NCI-H460 (cell line): ENCODE data around the gene PYCR2. TPM values are rescaled to one million over a fixed set of nuclear protein-coding genes. Genes with fewer than 3 reads are reported as not detected.
A peak's percentile ranks its signal among the peaks of the same experiment; 100 is the strongest.

ENCODE experiments used
- DNase-seq: peaks from one replicate; pipeline ENCODE4 v3.0.0-alpha.2; 2016; ENCODE audit warnings: low read depth; ENCODE audit errors: extremely low read depth
- small RNA-seq, 2 experiments: library from RNA; depleted of rRNA; stranded (forward); fragments of <200 nt; gene quantifications; one replicate each; pipeline ENCODE3, GENCODE V24; 2014
- total RNA-seq: library from RNA; depleted of rRNA; stranded (reverse); fragments of >200 nt; shearing (Covaris generic); gene quantifications from 2 replicates; pipeline ENCODE4 v1.2.3, GENCODE V29; 2014; rRNA removed

The PYCR2 gene
- total RNA-seq, 1 experiment from 2014 or later, result 114 TPM

DNA sequence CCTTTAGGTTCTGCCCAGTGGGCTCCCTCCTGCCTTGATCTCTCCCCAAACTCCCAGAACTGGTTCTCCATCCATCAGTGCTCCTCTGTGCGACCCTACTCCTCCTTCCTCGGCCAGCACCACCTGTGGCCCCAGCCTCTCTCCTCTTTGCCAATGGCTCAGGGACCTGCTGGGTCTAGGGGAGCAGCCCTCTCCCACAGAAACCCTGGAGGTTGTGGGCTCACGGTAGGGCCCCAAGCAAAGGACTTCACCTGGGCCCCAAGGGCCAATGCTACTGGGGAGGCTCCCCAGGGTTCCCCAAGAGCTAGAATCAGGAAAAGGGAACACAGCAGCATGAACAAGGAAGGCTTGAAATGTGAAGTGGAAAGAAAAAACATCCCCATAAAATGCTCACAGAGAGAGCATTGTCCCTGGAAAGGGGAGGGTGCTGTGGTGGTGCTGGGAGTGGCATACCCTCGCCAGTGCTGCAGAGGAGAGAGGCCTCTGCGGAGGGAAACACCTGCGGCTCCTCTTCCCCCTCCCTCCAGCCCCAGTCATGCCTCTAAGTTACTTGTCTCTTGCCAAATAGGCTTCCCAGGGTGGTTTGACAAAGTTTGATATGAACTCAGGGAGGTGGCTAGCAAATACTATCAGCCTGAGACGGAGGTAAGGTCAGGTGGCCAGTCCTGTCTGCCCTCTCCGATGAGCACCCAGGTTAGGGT lies 44.4 kb downstream of the PYCR2 start:
- no peak for DNase-seq

DNA sequence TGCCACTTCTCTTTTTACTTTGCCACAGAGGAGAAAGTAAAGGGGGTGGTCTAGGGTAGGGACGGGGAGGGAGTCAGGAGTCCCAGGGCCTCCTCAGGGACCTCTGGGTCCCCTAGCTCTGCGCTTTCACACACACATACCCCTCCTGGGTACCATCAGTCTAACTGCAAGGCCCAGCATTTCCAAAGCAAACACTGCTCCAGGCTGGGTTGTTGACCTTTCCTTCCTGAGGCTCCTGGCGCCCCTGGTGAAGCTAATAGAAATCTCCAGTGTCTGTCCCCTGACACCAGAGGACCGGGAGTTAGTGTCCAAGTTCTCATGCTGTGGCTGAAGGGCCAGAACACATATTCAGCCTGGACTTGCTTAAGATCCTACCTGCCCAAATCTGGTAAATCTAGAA lies 45.8 kb downstream of the PYCR2 start:
- no peak for DNase-seq

DNA sequence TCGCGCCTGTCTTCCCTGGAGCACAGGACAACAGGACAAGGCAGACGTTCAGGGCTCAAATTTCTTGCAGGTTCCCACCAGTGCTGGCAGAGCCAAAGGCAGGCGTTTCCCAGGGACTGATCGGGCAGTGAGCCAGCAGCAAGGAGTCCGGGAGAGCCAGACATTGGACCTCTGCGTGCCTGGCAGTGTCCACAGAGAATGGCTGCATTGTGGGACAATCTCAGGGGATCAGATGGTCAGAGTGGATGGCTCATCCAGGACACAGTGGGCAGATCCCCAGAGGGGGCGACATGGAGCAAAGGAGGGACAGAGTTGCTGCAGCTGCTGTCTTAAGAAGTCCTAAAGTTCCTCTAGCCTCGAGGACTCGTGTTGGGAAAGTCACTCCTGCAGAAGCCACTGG lies 46.5 kb downstream of the PYCR2 start:
- DNase-seq, result peak; percentile 26

DNA sequence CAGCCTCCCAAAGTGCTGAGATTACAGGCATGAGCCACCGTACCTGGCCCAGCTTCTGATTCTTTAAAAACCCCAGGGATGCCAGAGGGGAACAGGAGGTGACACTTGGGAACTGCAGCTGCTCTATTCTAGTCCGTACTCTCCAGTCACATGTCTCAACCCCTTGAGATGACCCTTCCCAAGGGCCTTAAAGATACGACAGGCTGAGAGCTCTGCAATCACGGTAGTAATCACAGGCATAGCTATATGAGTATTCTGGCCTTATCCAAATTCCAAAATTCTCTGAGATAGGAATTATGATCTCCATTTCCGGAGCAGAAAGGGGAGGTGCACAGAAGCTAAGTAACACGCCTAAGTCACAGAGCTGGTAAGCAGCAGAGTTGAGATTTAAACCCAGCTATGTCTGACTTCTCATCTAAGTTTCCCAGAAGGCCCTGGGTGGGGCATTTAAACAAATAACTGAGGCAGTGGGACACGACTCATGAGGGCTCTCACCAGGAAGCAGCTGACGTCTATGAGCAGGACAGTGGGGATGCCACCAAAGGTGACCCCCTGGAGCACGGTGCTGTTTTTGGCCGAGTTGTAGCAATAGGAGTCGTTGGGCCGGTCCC lies 47.0 kb downstream of the PYCR2 start:
- DNase-seq, result no peak

DNA sequence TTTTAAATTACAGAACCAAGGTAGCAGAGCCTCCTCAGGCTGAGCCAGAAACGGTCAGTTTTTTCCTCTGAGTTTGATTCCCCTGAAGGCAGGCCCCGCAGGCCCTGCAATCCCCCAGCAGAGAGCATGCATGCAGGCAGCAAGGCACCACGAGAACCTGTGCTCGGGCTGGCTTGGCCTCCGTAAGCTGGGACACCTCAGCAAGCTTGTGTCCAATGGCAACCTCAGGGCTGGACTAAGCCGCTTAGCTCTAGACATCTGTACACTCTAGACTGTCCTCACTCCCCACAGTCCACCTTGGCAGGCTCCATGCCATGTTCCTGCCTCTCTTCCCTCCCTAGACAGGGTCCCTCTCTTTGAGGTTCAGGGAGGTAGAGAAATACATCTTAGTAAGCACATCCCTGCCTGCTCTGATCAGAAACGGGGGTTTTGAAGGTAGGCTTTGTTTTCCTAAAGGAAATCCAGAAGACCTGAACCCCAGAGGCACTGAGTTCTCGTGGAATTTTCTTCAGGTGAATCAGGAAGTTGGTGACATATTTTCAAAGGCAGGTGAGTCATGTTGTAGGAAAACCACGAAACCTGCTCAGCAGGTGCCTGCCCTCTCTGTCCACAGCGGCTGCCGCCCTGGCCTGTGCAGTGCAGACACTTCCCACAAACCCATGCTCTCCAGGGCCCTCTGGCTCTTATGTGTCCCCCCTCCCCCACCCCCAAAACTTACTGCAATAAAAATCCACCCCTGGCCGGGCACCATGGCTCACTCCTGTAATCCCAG lies 48.8 kb downstream of the PYCR2 start:
- no peak for DNase-seq

DNA sequence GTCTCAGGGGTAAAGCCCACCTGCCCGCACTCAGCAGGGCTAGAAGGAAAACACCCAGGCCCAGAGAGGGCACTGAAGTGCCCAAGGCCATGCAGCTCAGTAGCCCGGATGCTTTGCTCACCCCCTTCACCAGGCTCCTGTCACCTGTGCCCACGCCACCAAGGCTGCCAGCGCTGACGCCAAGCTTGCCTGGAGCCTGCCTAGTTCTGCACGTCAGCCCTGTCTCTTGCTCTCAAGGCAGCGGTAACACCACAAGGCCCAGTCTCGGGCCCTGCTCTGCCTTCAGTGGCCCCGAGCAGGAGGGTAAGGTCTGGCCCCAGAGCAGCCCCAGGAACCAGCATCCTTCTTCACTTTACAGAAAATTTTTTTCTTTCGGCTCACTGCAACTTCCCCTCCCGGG lies 49.6 kb downstream of the PYCR2 start:
- no peak for DNase-seq

DNA sequence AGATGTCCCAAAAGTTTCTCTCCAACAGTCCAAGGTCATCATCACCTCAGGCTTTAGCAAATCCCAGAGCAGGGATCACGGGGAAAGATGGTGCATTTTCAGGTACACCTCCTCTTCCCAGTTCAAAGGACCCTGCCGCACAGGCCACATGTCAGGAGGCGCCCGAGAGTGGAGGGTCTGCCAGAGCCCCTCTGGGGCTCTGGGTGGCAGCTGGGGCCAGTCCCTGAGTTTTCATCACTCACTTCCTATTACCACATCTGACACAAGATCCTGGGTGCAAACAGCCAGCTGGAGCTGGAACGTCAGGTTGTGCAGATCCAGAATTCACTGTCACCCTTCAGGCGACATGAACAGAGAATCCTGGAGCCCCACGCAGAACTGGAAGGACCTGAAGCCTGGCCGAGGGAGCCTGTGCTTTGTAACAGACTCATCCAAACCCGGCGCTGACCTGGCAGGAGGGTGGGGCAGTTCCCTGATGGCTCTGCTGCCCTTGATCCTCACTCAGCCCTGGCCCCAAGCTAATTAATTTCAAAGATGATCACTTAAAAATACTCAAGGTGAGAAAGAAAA lies 50.7 kb downstream of the PYCR2 start:
- no peak for DNase-seq

DNA sequence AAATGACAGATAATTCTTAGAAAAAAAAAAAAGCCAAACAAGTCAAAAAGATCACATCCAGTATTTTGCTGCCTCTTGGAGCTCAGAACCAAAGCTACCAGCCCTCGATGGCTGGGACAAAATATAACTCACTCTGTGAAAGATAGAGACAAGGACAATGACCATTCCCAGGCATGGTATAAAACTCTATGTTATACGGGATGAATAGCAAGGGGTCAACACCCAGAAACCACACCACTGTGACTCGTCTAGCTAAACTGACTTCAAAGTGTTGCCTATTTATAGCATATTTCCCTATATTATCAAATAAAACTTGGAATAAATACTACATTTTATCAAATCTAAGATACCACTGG lies 52.0 kb downstream of the PYCR2 start:
- DNase-seq, result no peak

DNA sequence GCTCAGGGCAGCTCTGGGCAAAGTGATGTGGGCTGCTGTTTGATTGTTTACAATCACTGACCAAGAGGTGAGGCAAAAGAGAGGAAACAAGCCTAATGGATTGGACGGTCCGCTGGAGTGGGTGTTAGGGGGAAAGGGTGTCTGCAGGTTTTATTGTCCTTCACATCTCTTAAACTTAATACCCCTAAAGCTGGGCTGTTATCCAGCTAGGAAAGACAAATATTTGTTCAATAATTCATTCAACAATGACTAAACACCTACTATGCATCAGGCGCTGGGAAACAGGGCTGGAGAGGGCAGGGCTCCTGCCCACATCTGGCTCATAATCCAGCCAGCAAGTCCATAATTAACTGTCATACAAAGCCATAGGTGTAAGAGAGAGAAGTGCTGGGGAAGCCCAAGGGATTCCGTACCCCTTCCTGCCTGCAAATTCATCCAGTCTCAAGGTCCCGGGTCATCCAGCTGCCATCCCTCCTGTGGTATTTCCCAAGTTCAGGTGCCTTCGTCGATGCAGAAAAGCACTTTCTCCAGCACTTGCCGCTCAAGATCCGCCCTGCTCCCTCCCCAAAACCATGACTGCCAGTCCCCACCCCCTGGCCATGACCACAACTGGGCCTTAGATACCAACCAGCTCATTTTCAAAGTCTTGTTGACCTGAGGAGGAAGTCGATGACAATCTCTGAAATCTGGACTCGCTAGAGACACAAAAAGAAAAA lies 52.5 kb downstream of the PYCR2 start:
- DNase-seq, result no peak

DNA sequence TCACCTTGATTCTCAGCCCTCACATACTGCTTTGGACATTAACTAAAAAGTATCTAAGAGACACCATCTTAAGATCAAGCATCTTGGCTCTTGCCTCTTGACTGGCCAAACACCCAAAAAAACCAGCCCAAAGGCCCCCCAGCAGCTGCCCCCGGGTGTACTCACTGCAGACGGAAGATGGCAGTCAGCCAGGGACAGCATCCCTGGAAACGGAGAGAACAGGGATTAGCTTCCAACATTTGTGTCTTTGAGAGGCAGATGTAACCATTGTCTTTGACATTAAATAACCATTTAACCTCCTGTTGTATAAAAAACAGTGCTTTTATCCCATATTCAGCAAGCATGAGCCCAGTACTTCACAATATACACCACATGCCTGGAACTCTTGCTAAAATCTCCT lies 53.1 kb downstream of the PYCR2 start:
- DNase-seq, result no peak

Small RNA genes lying within 50 kb of the gene (small RNA-seq; reads per million reads assigned to genes)
- gene AL117348.1, result 0 reads per million in 2 experiments
- gene NDUFA3P3, result 0 reads per million in 2 experiments

Other genes with a start within 250 kb of the PYCR2 start
- 497 and 502 TPM in 2 replicates for gene SRP9, start 146.4 kb downstream of the PYCR2 start, total RNA-seq
- gene EPHX1, start 114.1 kb downstream of the PYCR2 start, total RNA-seq, result 139 and 163 TPM in 2 replicates
- gene TMEM63A, start 41.9 kb downstream of the PYCR2 start, total RNA-seq, result 10.4 and 17.4 TPM in 2 replicates
- gene LEFTY1, start 35.1 kb downstream of the PYCR2 start, total RNA-seq, result not detected in 2 replicates
- not detected in 2 replicates for gene LEFTY2, start 17.0 kb upstream of the PYCR2 start, total RNA-seq
- 58.5 and 68.7 TPM in 2 replicates for gene SDE2, start 75.1 kb upstream of the PYCR2 start, total RNA-seq
- 423 and 472 TPM in 2 replicates for gene H3-3A, start 138.5 kb upstream of the PYCR2 start, total RNA-seq